WTC11 (cell line): Measurements from ENCODE around the gene CBX1. TPM values are rescaled to one million over a fixed set of nuclear protein-coding genes. Genes with fewer than 3 reads are reported as not detected.

ENCODE experiments used
- ATAC-seq: fragments of 200-7000 bp; cut with Tn5 transposase; 2 replicates; pipeline ENCODE4 v1.10.0; 2021; ENCODE audit warnings: mild to moderate bottlenecking, moderate library complexity
- CTCF ChIA-PET: fragments of 300-600 bp; sonication (Branson Sonifier 250); formaldehyde crosslinking; loops from one replicate; lab custom pipeline; 2021; ENCODE audit warnings: antibody characterized with exemption; lab: Charles Lee
- POLR2A ChIA-PET: fragments of 350-600 bp; sonication (Branson Sonifier 250); formaldehyde crosslinking; loops from one replicate; lab custom pipeline; 2021; ENCODE audit warnings: antibody characterized with exemption; lab: Charles Lee
- DNase-seq: peaks from one replicate; pipeline ENCODE4 v3.0.0; 2021; ENCODE audit warnings: low spot score
- H3K27ac Mint-ChIP-seq: 2 replicates; pipeline ENCODE4 v1.8.0; 2021; ENCODE audit warnings: mixed read lengths
- H3K27me3 Mint-ChIP-seq: 2 replicates; pipeline ENCODE4 v1.8.0; 2021; ENCODE audit warnings: low read depth, mild to moderate bottlenecking, moderate library complexity, mixed read lengths
- H3K36me3 Mint-ChIP-seq: 2 replicates; pipeline ENCODE4 v1.8.0; 2021; ENCODE audit warnings: mixed read lengths
- H3K4me1 Mint-ChIP-seq: 2 replicates; pipeline ENCODE4 v1.8.0; 2022; ENCODE audit warnings: mixed read lengths
- H3K4me3 Mint-ChIP-seq: 2 replicates; pipeline ENCODE4 v1.8.0; 2021; ENCODE audit warnings: mild to moderate bottlenecking, moderate library complexity, mixed read lengths
- H3K9me3 Mint-ChIP-seq: 2 replicates; pipeline ENCODE4 v1.8.0; 2021; ENCODE audit warnings: mixed read lengths
- JAZF1 ChIP-seq: fragments of 250-450 bp; sonication (Bioruptor Pico); IDR thresholded peaks from 2 replicates; pipeline ENCODE4 v1.9.0; 2021; ENCODE audit warnings: moderate library complexity, mild to moderate bottlenecking, inconsistent platforms
- MXD4 ChIP-seq: fragments of 250-450 bp; sonication (Bioruptor Pico); IDR thresholded peaks from 2 replicates; pipeline ENCODE4 v1.8.0; 2021; ENCODE audit warnings: mild to moderate bottlenecking, moderate library complexity, borderline replicate concordance
- NFYB ChIP-seq: sonication (generic); formaldehyde crosslinking; conservative IDR thresholded peaks from 2 replicates; pipeline ENCODE4 v1.8.0; 2022; ENCODE audit warnings: low read depth, missing genetic modification reagents
- PRRX2 ChIP-seq: fragments of 250-450 bp; sonication (Bioruptor Pico); IDR thresholded peaks from 2 replicates; pipeline ENCODE4 v1.8.0; 2021; ENCODE audit warnings: mild to moderate bottlenecking
- ZNF138 ChIP-seq: sonication (generic); formaldehyde crosslinking; conservative IDR thresholded peaks from 2 replicates; pipeline ENCODE4 v1.8.1; 2022; ENCODE audit warnings: mild to moderate bottlenecking, moderate library complexity, missing genetic modification reagents
- ZNF232 ChIP-seq: sonication (generic); formaldehyde crosslinking; IDR thresholded peaks from 2 replicates; pipeline ENCODE4 v1.8.0; 2022; ENCODE audit warnings: mild to moderate bottlenecking, missing genetic modification reagents
- ZNF263 ChIP-seq: sonication (generic); formaldehyde crosslinking; IDR thresholded peaks from 2 replicates; pipeline ENCODE4 v1.8.1; 2022; ENCODE audit warnings: low read depth, mild to moderate bottlenecking, moderate library complexity, missing genetic modification reagents
- total RNA-seq: library from RNA; stranded (reverse); gene quantifications from 3 replicates; pipeline ENCODE4 v1.2.3, GENCODE V29; 2021
- TF ChIP-seq, protein P1 (sequence below): sonication (generic); formaldehyde crosslinking; IDR thresholded peaks from 2 replicates; pipeline ENCODE4 v1.8.1; 2023; ENCODE audit warnings: mild to moderate bottlenecking, missing genetic modification reagents
- TF ChIP-seq, protein P2 (sequence below): sonication (generic); formaldehyde crosslinking; IDR thresholded peaks from 2 replicates; pipeline ENCODE4 v1.8.1; 2023; ENCODE audit warnings: mild to moderate bottlenecking, missing genetic modification reagents
- TF ChIP-seq, protein P3 (sequence below): sonication (generic); formaldehyde crosslinking; IDR thresholded peaks from 2 replicates; pipeline ENCODE4 v1.8.0; 2022; ENCODE audit warnings: mild to moderate bottlenecking, missing genetic modification reagents
- TF ChIP-seq, protein P4 (sequence below): fragments of 250-450 bp; sonication (Bioruptor Pico); IDR thresholded peaks from 2 replicates; pipeline ENCODE4 v1.9.0; 2021; ENCODE audit warnings: moderate library complexity, mild to moderate bottlenecking, inconsistent platforms, borderline replicate concordance
- TF ChIP-seq, protein P5 (sequence below): sonication (generic); formaldehyde crosslinking; IDR thresholded peaks from 2 replicates; pipeline ENCODE4 v1.8.1; 2022; ENCODE audit warnings: missing genetic modification reagents, borderline replicate concordance
- TF ChIP-seq, protein P6 (sequence below): sonication (generic); formaldehyde crosslinking; IDR thresholded peaks from 2 replicates; pipeline ENCODE4 v1.8.0; 2022; ENCODE audit warnings: mild to moderate bottlenecking, missing genetic modification reagents
- TF ChIP-seq, protein P7 (sequence below): fragments of 200-600 bp; IDR thresholded peaks from 2 replicates; pipeline ENCODE4 v1.8.0; 2022; ENCODE audit warnings: antibody characterized with exemption
- TF ChIP-seq, protein P8 (sequence below): sonication (generic); formaldehyde crosslinking; IDR thresholded peaks from 2 replicates; pipeline ENCODE4 v1.8.1; 2022; ENCODE audit warnings: mild to moderate bottlenecking, moderate library complexity, missing genetic modification reagents

Gene CBX1
- total RNA-seq, 1 experiment from 2014 or later, result 162 TPM

DNA sequence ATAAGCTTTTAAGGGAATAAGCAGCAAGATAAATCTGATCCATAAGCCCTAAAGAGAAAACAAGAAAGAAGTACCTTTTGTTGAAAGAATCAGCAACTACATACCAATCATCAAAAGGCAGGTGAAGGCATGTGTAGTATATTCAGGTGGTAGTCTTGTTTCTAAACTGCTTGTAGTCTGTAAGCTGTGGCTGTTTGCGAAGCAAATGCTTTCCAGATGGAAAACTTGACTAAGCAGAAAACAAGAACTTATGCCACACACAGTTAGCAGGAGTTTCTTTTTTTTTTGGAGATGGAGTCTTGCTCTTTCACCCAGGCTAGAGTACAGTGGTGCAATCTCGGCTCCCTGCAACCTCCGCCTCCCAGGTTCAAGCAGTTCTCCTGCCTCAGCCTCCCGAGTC lies 5.7 kb downstream of the CBX1 start:
- no peaks in the 10 kb centered on the region for H3K9me3 Mint-ChIP-seq
- no peak overlapping the region for H3K4me3 Mint-ChIP-seq
- H3K36me3 Mint-ChIP-seq, result no peaks in the 10 kb centered on the region
- peaks cover 20% of the 10 kb centered on the region for H3K4me1 Mint-ChIP-seq
- H3K27ac Mint-ChIP-seq, result no peak overlapping the region
- DNase-seq (no peak), ATAC-seq (no peak)
- ChIA-PET POLR2A (no interaction called here), CTCF (interaction anchor here (0.5 to 1.1 kb wide), 3 partner anchors 14 to 75 kb away, joined by 3 to 5 read pairs (median 3); no protein-coding TSS in a partner anchor)
- TF ChIP-seq ZNF232 (CRISPR knock-in tag), result no peak
- TF ChIP-seq, protein P1, sequence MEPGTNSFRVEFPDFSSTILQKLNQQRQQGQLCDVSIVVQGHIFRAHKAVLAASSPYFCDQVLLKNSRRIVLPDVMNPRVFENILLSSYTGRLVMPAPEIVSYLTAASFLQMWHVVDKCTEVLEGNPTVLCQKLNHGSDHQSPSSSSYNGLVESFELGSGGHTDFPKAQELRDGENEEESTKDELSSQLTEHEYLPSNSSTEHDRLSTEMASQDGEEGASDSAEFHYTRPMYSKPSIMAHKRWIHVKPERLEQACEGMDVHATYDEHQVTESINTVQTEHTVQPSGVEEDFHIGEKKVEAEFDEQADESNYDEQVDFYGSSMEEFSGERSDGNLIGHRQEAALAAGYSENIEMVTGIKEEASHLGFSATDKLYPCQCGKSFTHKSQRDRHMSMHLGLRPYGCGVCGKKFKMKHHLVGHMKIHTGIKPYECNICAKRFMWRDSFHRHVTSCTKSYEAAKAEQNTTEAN (CRISPR knock-in tag), result no peak
- no peak for TF ChIP-seq PRRX2 (CRISPR knock-in tag)
- TF ChIP-seq NFYB (CRISPR knock-in tag), result no peak
- no peak for TF ChIP-seq ZNF263 (CRISPR knock-in tag)
- TF ChIP-seq, protein P2, sequence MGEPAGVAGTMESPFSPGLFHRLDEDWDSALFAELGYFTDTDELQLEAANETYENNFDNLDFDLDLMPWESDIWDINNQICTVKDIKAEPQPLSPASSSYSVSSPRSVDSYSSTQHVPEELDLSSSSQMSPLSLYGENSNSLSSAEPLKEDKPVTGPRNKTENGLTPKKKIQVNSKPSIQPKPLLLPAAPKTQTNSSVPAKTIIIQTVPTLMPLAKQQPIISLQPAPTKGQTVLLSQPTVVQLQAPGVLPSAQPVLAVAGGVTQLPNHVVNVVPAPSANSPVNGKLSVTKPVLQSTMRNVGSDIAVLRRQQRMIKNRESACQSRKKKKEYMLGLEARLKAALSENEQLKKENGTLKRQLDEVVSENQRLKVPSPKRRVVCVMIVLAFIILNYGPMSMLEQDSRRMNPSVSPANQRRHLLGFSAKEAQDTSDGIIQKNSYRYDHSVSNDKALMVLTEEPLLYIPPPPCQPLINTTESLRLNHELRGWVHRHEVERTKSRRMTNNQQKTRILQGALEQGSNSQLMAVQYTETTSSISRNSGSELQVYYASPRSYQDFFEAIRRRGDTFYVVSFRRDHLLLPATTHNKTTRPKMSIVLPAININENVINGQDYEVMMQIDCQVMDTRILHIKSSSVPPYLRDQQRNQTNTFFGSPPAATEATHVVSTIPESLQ (CRISPR knock-in tag), result no peak
- TF ChIP-seq, protein P3, sequence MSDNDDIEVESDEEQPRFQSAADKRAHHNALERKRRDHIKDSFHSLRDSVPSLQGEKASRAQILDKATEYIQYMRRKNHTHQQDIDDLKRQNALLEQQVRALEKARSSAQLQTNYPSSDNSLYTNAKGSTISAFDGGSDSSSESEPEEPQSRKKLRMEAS, result no peak
- TF ChIP-seq MXD4, result no peak
- TF ChIP-seq, protein P4, sequence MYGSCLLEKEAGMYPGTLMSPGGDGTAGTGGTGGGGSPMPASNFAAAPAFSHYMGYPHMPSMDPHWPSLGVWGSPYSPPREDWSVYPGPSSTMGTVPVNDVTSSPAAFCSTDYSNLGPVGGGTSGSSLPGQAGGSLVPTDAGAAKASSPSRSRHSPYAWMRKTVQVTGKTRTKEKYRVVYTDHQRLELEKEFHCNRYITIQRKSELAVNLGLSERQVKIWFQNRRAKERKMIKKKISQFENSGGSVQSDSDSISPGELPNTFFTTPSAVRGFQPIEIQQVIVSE (CRISPR knock-in tag), result no peak
- no peak for TF ChIP-seq ZNF138
- TF ChIP-seq, protein P5, sequence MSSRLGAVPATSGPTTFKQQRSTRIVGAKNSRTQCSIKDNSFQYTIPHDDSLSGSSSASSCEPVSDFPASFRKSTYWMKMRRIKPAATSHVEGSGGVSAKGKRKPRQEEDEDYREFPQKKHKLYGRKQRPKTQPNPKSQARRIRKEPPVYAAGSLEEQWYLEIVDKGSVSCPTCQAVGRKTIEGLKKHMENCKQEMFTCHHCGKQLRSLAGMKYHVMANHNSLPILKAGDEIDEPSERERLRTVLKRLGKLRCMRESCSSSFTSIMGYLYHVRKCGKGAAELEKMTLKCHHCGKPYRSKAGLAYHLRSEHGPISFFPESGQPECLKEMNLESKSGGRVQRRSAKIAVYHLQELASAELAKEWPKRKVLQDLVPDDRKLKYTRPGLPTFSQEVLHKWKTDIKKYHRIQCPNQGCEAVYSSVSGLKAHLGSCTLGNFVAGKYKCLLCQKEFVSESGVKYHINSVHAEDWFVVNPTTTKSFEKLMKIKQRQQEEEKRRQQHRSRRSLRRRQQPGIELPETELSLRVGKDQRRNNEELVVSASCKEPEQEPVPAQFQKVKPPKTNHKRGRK, result no peak
- TF ChIP-seq, protein P6, sequence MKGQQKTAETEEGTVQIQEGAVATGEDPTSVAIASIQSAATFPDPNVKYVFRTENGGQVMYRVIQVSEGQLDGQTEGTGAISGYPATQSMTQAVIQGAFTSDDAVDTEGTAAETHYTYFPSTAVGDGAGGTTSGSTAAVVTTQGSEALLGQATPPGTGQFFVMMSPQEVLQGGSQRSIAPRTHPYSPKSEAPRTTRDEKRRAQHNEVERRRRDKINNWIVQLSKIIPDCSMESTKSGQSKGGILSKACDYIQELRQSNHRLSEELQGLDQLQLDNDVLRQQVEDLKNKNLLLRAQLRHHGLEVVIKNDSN, result no peak
- no peak for TF ChIP-seq JAZF1 (CRISPR knock-in tag)
- TF ChIP-seq, protein P7, sequence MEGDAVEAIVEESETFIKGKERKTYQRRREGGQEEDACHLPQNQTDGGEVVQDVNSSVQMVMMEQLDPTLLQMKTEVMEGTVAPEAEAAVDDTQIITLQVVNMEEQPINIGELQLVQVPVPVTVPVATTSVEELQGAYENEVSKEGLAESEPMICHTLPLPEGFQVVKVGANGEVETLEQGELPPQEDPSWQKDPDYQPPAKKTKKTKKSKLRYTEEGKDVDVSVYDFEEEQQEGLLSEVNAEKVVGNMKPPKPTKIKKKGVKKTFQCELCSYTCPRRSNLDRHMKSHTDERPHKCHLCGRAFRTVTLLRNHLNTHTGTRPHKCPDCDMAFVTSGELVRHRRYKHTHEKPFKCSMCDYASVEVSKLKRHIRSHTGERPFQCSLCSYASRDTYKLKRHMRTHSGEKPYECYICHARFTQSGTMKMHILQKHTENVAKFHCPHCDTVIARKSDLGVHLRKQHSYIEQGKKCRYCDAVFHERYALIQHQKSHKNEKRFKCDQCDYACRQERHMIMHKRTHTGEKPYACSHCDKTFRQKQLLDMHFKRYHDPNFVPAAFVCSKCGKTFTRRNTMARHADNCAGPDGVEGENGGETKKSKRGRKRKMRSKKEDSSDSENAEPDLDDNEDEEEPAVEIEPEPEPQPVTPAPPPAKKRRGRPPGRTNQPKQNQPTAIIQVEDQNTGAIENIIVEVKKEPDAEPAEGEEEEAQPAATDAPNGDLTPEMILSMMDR, result no peak
- TF ChIP-seq, protein P8, sequence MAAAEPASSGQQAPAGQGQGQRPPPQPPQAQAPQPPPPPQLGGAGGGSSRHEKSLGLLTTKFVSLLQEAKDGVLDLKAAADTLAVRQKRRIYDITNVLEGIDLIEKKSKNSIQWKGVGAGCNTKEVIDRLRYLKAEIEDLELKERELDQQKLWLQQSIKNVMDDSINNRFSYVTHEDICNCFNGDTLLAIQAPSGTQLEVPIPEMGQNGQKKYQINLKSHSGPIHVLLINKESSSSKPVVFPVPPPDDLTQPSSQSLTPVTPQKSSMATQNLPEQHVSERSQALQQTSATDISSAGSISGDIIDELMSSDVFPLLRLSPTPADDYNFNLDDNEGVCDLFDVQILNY, result no peak
- no peaks in the 10 kb centered on the region for H3K27me3 Mint-ChIP-seq
